CD4-positive, alpha-beta T cell treated with Interleukin-6 at 100 ng/mL for 8 hours (primary cell): ENCODE measurements around the gene ITPK1.

ENCODE experiments used
- DNase-seq: peaks from one replicate; pipeline ENCODE4 v3.0.0-alpha.2; 2020; ENCODE audit warnings: mixed read lengths, low spot score

Gene ITPK1

GRCh38 chr14:93041830-93042229, 73.9 kb downstream of the ITPK1 start:
- DNase-seq: no peak

- no peak for DNase-seq
Measured at GRCh38 chr14:93040982-93041381, 74.7 kb downstream of the ITPK1 start.

GRCh38 chr14:93040443-93040842, 75.3 kb downstream of the ITPK1 start:
- no peak for DNase-seq

GRCh38 chr14:93039649-93040315, 75.9 kb downstream of the ITPK1 start:
- no peak for DNase-seq

GRCh38 chr14:93037351-93037750, 78.4 kb downstream of the ITPK1 start:
- no peak for DNase-seq

- no peak for DNase-seq
Measured at GRCh38 chr14:93036652-93037345, 78.9 kb downstream of the ITPK1 start.

- no peak for DNase-seq
Measured at GRCh38 chr14:93035917-93036651, 79.6 kb downstream of the ITPK1 start.

GRCh38 chr14:93035585-93035916, 80.2 kb downstream of the ITPK1 start:
- no peak for DNase-seq

GRCh38 chr14:93034671-93034994, 81.1 kb downstream of the ITPK1 start:
- no peak for DNase-seq

- DNase-seq: peak; percentile 45
Measured at GRCh38 chr14:93033983-93034670, 81.6 kb downstream of the ITPK1 start.

- no peak for DNase-seq
Measured at GRCh38 chr14:93033084-93033982, 82.4 kb downstream of the ITPK1 start.

- DNase-seq: no peak
Measured at GRCh38 chr14:93032421-93032936, 83.2 kb downstream of the ITPK1 start.

- no peak for DNase-seq
Measured at GRCh38 chr14:93031505-93032315, 84.0 kb downstream of the ITPK1 start.

- DNase-seq: no peak
Measured at GRCh38 chr14:93030761-93031160, 85.0 kb downstream of the ITPK1 start.

GRCh38 chr14:93029911-93030508, 85.7 kb downstream of the ITPK1 start:
- DNase-seq: no peak

GRCh38 chr14:93029417-93029816, 86.3 kb downstream of the ITPK1 start:
- DNase-seq: no peak

GRCh38 chr14:93028724-93029076, 87.0 kb downstream of the ITPK1 start:
- DNase-seq: no peak

- DNase-seq: no peak
Measured at GRCh38 chr14:93027810-93028723, 87.7 kb downstream of the ITPK1 start.

GRCh38 chr14:93026339-93026738, 89.4 kb downstream of the ITPK1 start:
- DNase-seq: no peak
